Adrenal gland (tissue), 5 donors: ENCODE data around the gene MDM2.

ENCODE experiments used
- POLR2A ChIP-seq, 2 donors: fragments of 450-650 bp; IDR thresholded peaks; one replicate each; pipeline ENCODE4 v1.6.1; 2017; ENCODE audit warnings: antibody characterized with exemption in 2 of 2, mild to moderate bottlenecking in 2 of 2, moderate library complexity in 1 of 2
- TF ChIP-seq, protein P1 (sequence below), 6 experiments: fragments of 450-650 bp in 4 of 6; fragments of 200-600 bp in 2 of 6; sonication (generic) in 1 of 6; IDR thresholded peaks; 1 replicate in 5 of 6; 2 replicates in 1 of 6; pipeline versions ENCODE4 v1.5.1 to v1.8.0; 2016 to 2021; ENCODE audit warnings: antibody characterized with exemption in 6 of 6, mild to moderate bottlenecking in 2 of 6, moderate library complexity in 1 of 6
- donor health status: DM: no; HTN: no; CAD: no.

DNA sequence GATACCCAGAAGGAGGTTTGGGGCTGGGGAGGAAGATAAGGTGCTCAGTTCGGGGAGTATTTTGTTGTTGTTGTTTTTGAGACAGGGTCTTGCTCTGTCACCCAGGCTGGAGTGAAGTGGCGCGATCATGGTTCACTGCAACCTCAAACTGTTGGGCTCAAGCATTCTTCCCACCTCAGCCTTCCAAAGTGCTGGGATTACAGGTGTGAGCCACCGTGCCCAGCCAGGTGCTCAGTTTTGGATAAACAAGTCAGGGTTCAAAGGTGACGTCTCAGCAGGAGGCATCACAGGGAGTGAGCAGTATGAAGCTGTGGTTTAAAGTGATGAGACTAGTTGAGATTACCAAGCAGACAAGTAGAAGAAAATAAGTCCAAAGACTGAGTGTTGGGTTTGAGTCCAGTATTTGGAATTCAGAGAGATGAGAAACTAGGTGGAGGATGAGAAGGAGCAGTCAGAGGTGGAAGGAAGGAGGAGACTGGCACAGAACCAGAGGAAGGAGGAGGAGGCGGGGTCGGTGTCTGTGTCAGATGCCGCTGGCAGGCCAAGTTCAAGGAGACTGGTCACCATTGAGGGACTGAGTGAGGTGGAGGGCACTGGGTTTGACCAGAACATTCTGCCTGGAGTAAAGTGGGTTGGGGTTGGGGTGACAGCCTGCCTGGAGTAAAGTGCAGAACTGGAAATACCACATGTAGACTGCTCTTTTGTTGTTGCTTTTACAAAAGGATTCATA lies 45.9 kb upstream of the MDM2 start:
- TF ChIP-seq, protein P1, sequence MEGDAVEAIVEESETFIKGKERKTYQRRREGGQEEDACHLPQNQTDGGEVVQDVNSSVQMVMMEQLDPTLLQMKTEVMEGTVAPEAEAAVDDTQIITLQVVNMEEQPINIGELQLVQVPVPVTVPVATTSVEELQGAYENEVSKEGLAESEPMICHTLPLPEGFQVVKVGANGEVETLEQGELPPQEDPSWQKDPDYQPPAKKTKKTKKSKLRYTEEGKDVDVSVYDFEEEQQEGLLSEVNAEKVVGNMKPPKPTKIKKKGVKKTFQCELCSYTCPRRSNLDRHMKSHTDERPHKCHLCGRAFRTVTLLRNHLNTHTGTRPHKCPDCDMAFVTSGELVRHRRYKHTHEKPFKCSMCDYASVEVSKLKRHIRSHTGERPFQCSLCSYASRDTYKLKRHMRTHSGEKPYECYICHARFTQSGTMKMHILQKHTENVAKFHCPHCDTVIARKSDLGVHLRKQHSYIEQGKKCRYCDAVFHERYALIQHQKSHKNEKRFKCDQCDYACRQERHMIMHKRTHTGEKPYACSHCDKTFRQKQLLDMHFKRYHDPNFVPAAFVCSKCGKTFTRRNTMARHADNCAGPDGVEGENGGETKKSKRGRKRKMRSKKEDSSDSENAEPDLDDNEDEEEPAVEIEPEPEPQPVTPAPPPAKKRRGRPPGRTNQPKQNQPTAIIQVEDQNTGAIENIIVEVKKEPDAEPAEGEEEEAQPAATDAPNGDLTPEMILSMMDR (IDR thresholded peaks at IDR 0.05), result no peak
- no peak for TF ChIP-seq POLR2A (IDR thresholded peaks at IDR 0.05)
